Loucy (cell line): ENCODE data around the gene MCRIP1.

Experiments
- EZH2phosphoT487 ChIP-seq: fragments of 200-600 bp; IDR thresholded peaks from 2 replicates; pipeline ENCODE4 v1.6.1; 2018; ENCODE audit warnings: antibody characterized with exemption, mild to moderate bottlenecking, moderate library complexity, borderline replicate concordance
- TF ChIP-seq, protein P1 (sequence below): fragments of 200-600 bp; sonication (generic); conservative IDR thresholded peaks from 2 replicates; pipeline ENCODE4 v1.5.1; 2014; ENCODE audit warnings: mild to moderate bottlenecking, antibody characterized with exemption, low read length

DNA sequence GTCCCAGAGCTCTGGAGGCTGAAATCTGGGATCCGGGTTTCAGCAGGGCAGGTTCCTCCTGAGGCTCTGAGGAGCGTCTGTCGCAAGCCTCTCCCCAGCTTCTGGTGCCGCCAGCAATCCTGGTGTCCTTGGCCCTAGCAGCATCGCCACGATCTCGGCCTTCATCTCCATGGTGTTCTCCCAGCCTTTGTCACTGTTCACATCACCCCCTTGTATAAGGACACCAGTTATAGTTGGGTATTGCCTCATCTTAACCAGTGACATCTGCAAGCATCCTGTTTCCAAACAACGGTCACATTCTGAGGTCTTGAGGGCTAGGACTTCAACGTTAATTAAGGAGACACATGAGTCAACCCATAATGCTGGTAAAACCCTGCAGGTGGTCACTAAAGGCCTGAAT lies 4.5 kb upstream of the MCRIP1 start:
- TF ChIP-seq, protein P1, sequence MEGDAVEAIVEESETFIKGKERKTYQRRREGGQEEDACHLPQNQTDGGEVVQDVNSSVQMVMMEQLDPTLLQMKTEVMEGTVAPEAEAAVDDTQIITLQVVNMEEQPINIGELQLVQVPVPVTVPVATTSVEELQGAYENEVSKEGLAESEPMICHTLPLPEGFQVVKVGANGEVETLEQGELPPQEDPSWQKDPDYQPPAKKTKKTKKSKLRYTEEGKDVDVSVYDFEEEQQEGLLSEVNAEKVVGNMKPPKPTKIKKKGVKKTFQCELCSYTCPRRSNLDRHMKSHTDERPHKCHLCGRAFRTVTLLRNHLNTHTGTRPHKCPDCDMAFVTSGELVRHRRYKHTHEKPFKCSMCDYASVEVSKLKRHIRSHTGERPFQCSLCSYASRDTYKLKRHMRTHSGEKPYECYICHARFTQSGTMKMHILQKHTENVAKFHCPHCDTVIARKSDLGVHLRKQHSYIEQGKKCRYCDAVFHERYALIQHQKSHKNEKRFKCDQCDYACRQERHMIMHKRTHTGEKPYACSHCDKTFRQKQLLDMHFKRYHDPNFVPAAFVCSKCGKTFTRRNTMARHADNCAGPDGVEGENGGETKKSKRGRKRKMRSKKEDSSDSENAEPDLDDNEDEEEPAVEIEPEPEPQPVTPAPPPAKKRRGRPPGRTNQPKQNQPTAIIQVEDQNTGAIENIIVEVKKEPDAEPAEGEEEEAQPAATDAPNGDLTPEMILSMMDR: no peak
- no peak for TF ChIP-seq EZH2phosphoT487
